GM12864 (cell line): Measurements from ENCODE around the gene WASL.
"Not testable (repeated sequence)": the region's sequence is repeated elsewhere in the genome, so short reads cannot be mapped to it uniquely, and the experiment has no call there.

Experiments
- DNase-seq: peaks from one replicate; pipeline ENCODE4 v3.0.0-alpha.2; 2011; ENCODE audit warnings: low read depth
- H3K4me3 ChIP-seq: 2 replicates; pipeline ENCODE4 v1.5.1; 2011; ENCODE audit warnings: mild to moderate bottlenecking, low read depth, low read length, control low read depth
- TF ChIP-seq, protein P1 (sequence below): IDR thresholded peaks from 2 replicates; pipeline ENCODE4 v1.5.1; 2011; ENCODE audit warnings: low read depth, mild to moderate bottlenecking, moderate library complexity, low read length, control low read depth, inconsistent platforms; ENCODE audit errors: missing control alignments

WASL gene

DNA sequence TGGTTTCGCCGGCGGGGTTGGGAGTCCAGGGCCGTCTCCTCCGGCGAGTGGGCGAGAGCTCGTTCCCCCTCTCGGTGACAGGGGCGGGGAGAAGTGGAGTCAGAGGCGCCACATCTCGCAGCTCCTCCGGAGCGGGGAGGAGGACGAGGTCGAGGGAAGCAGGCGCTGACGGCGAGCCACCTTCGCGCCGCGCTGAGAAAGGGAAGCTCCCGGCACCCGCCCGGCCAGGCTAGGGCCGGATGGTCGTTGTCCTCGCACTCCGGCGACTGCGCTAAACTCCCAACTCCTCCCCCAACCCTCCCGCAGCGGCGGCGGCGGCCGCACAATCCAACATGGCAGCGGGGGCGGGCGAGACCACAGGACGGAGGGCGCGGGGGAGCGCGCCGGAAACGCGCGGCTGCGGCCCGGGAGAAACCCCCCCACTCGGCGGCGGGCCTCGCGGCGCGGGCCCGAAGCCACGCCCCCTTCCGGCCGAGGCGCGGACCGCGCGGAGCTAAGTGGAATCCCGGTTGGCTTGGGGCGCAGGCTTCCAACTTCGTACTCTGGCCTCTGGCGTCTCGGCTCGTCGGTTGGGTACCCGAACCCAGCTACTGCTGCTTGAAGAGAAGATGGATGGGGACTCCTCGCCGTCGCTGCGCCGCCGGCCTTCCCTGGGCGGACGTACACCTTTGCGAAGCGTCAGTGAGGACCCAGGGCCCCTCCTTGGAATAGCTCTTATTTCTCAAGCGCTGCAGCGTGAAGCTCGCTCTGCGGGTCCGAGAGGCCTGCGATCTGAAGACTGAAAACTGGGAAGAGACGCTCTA, at the start of gene WASL:
WASL (minus strand) TSS at position 270 of the 803 bp plus-strand sequence; CDS start at position 1, 269 bp downstream.
- peak; percentile 66 for DNase-seq
- TF ChIP-seq, protein P1, sequence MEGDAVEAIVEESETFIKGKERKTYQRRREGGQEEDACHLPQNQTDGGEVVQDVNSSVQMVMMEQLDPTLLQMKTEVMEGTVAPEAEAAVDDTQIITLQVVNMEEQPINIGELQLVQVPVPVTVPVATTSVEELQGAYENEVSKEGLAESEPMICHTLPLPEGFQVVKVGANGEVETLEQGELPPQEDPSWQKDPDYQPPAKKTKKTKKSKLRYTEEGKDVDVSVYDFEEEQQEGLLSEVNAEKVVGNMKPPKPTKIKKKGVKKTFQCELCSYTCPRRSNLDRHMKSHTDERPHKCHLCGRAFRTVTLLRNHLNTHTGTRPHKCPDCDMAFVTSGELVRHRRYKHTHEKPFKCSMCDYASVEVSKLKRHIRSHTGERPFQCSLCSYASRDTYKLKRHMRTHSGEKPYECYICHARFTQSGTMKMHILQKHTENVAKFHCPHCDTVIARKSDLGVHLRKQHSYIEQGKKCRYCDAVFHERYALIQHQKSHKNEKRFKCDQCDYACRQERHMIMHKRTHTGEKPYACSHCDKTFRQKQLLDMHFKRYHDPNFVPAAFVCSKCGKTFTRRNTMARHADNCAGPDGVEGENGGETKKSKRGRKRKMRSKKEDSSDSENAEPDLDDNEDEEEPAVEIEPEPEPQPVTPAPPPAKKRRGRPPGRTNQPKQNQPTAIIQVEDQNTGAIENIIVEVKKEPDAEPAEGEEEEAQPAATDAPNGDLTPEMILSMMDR = peak; percentile 14
- peak within 1 kb of the TSS; percentile 98 for H3K4me3 ChIP-seq

GRCh38 chr7:123797673-123798531, 49.1 kb upstream of the WASL start:
- no peak overlapping the region for H3K4me3 ChIP-seq
- TF ChIP-seq, protein P1 = peak; percentile 18
- DNase-seq = no peak

DNA sequence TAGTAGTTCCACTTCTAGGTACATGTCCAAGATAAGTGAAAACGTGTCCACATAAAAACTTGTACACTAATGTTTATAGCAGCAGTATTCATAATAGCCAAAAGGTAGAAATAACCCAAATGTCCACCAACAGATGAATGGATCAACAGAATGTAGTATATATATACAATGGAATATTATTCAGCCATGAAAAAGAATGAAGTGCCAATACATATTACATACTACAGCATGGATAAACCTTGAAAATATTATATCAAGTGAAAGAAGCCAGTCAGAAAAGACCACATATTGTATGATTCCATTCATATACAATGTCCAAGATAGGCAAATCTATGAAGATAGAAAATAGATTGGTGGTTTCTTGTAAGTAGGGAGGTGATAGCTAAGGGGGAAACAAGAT, 47.8 kb upstream of the WASL start:
- no peak overlapping the region for H3K4me3 ChIP-seq
- DNase-seq = no peak
- TF ChIP-seq, protein P1 = no peak

DNA sequence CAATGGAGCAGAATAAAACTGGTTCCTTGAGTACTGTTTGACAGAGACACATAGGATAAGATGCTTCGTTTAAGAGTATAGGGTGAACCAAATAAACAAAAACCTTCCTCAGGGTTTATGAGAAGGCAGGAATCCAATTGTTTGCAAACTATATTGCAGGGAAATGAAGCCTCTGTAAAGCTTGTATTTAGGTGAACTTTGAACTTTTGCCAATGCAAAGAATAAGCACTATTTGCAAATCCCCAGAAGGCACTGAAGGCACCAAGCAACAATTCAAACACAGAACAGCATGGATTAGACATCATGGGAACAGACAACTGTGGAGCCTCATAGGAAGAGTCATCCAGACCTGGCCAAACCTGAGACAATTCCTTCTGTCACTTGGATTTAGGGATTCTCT, 47.1 kb upstream of the WASL start:
- DNase-seq = no peak
- H3K4me3 ChIP-seq = no peak overlapping the region
- TF ChIP-seq, protein P1 = no peak

DNA sequence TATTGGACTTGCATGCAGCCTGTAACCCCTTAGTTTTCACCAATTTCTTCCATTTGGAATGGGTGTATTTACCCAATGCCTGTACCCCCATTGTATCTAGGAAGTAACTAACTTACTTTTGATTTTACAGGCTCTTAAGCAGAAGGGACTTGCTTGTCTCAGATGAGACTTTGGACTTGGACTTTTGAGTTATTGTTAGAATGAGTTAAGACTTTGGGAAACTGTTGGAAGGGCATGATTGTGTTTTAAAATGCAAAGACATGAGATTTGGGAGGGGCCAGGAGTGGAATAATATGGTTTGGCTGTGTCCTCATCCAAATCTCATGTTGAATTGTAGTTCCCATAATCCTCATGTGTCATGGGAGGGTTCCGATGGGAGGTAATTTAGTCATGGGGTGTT, 46.3 kb upstream of the WASL start:
- DNase-seq = not testable (repeated sequence)

GRCh38 chr7:123792547-123792946, 43.7 kb upstream of the WASL start:
- H3K4me3 ChIP-seq = no peak overlapping the region
- TF ChIP-seq, protein P1 = no peak
- DNase-seq = no peak

More for the DNA sequence above, 46.3 kb upstream of the WASL start:
- not testable (repeated sequence) for H3K4me3 ChIP-seq

DNA sequence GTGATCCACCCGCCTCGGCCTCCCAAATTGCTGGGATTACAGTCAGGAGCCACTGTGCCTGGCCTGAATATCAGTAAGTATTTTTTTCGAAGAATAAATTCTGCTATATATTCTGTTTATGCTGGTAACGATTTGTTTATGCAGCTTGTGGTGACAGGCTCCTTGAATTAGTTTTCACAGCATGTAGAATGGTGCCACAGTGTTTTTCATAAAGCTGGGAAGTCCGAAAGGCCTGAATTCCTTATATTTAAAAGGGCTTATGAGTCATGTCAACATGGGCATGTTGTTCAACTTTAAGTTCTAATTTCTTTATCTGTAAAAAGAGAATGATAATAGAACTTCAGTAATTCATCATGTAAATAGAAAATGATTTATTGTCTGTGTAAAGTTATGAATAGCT, 42.2 kb upstream of the WASL start:
- TF ChIP-seq, protein P1 = no peak
- H3K4me3 ChIP-seq = no peak overlapping the region
- no peak for DNase-seq
